GOT3 (cell line): Measurements from ENCODE around the gene CLDN3.
"Not testable (repeated sequence)": the region's sequence is repeated elsewhere in the genome, so short reads cannot be mapped to it uniquely, and the experiment has no call there.

Experiments
- DNase-seq: peaks from one replicate; lab custom pipeline; 2025; ENCODE audit warnings: mixed read lengths; lab: John Stamatoyannopoulos, UW

The CLDN3 gene

DNA sequence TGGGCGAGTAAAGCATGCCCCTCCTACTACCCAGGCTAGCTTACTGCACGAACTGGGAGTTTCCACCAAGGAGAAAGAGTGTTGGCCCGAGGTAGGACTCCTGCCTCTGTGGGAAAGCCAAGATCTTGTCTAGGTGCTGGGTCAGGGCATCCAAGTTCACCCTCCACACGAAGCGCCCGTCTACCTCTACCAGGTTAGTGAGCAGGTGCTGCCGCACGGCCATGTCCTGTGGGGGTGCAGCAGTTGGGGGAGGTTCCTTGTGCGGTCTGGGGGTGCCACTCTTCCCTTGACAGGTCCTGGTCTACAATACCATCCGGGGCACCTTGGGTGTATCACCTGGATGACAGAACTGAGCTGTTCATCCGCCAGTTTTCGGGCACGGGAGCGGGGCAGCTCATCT, 33.2 kb downstream of the CLDN3 start:
- no peak for DNase-seq

GRCh38 chr7:73735528-73735905, 34.6 kb downstream of the CLDN3 start:
- DNase-seq = no peak

- peak; percentile 43 for DNase-seq
Measured at GRCh38 chr7:73734619-73735527, 35.2 kb downstream of the CLDN3 start.

DNA sequence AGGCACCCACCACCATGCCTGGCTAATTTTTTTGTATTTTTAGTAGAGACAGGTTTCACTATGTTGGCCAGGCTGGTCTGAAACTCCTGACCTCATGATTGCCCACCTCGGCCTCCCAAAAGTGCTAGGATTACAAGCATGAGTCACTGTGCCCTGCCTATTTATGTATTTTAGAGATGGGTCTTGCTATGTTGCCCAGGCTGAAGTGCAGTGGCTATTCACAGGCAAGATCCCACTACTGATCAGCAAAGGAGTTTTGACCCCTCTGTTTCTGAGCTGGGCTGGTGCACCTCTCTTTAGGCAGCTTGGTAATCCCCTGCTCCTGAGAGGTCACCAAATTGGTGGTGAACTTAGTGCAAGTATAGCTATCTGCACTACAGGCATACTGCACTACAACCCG, 37.7 kb downstream of the CLDN3 start:
- no peak for DNase-seq

DNA sequence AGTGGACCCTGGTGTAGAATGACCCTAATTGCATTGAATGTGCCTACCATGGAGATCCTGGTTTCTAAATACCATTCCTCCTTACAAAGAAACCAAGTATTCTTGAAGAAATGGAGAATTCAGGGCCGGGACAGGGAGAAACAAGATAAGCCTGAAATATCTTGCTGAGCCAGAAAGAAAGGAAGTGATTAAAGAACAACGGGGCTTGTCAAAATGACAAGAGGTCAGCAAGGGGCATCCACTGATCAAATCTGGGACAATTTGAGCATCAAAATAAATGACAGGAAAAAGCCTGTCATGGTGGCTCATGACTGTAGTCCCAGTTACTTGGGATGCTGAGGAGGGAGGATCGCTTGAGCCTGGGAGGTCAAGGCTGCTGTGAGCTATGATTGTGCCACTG, 39.6 kb downstream of the CLDN3 start:
- DNase-seq = no peak

DNA sequence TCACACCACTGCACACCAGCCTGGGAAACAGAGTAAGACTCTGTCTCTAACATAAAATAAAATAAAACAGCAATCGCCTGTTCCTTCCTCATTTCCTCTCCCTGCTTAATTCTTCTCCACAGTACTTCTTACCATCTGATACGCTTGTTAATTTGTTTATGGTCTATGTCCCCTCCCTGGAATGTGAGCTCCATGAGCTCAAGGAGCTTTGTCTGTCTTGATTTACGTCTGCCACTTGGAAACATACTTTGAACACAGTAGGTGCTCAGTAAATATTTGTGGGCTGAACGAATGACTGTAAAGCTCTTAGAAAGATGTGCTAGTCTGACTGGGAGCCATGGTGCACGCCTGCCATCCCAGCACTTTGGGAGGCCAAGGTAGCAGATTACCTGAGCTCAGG, 41.5 kb downstream of the CLDN3 start:
- DNase-seq = no peak

- no peak for DNase-seq
Measured at GRCh38 chr7:73727952-73728351, 42.1 kb downstream of the CLDN3 start.

- DNase-seq = no peak
Measured at GRCh38 chr7:73726083-73726466, 44.0 kb downstream of the CLDN3 start.

DNA sequence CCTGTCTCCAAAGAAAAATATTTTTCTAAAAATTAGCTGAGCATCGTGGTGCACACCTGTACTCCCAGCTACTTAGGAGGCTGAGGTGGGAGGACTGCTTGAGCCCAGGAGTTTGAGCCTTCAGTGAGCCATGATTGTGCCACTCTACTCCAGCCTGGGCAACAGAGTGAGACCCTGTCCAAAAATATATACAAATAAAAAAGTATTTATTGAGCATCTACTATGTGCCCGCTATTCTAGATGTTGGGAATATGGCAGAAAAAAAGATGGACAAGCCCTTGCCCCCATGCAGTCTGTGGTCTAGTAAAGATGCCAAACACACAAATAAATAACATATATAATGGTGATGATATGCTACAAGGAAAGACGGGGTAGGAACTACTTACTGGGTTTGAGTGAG, 46.3 kb downstream of the CLDN3 start:
- no peak for DNase-seq

GRCh38 chr7:73722785-73723184, 47.3 kb downstream of the CLDN3 start:
- no peak for DNase-seq

GRCh38 chr7:73722182-73722581, 47.9 kb downstream of the CLDN3 start:
- not testable (repeated sequence) for DNase-seq

DNA sequence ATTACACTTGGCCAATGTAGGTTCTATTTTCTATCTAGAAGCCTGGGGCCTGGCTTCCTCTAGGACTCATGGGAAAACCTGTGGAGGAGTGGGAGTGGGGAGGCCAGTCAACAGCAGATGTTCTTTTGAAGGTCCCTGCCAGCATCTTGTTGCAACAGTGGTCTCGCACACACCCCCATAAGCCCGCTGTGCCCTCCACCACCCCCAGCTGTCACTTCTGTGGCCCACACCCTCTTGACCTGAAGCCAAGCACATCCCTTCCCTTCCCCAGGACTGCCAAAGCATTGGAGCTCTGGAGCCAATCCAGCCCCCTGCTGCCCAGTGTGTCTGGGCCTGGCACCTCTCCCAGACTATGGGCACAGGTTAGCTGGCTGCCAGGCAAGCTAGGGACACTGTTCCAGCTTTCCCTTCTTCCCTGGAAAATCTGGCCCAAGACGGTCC, 48.7 kb downstream of the CLDN3 start:
- DNase-seq = no peak

- DNase-seq = not testable (repeated sequence)
Measured at GRCh38 chr7:73720443-73720842, 49.6 kb downstream of the CLDN3 start.

DNA sequence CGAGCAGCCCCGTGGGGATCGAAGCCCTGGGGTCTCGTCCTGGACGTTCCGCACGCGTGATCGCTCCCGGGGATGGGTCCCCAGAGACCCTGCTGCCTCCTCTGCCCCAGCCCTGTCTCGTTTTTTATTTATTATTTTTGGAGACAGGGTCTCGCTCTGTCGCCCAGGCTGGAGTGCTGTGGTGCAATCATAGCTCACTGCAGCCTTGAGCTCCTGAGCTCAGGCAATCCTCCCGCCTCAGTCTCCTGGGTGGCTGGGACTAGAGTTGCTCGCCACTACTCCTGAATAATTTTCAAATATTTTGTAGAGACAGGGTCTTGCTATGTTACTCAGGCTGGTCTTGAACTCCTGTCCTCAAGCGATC, 50.3 kb downstream of the CLDN3 start:
- no peak for DNase-seq
